HepG2 (cell line): ENCODE results near the gene USP34. TPM values are rescaled to one million over a fixed set of nuclear protein-coding genes. Genes with fewer than 3 reads are reported as not detected.

ENCODE experiments used
- AGO2 ChIP-seq: fragments of 200-400 bp; formaldehyde crosslinking; optimal IDR thresholded peaks from 2 replicates; pipeline ENCODE3; 2017; ENCODE audit warnings: mild to moderate bottlenecking, low read depth, low read length, moderate library complexity
- CBFB ChIP-seq: sonication (generic); formaldehyde crosslinking; IDR thresholded peaks from 2 replicates; pipeline ENCODE4 v1.4.0; 2020; ENCODE audit warnings: missing genetic modification reagents
- CEBPG ChIP-seq: IDR thresholded peaks from 2 replicates; pipeline ENCODE4 v1.6.1; 2016
- CENPT ChIP-seq: sonication (generic); formaldehyde crosslinking; IDR thresholded peaks from 2 replicates; pipeline ENCODE4 v1.8.0; 2022; ENCODE audit warnings: low read depth, mild to moderate bottlenecking, moderate library complexity, missing genetic modification reagents
- GTF3A ChIP-seq: sonication (generic); formaldehyde crosslinking; conservative IDR thresholded peaks from 2 replicates; pipeline ENCODE4 v1.4.0; 2020; ENCODE audit warnings: mild to moderate bottlenecking, missing genetic modification reagents
- HMG20A ChIP-seq: IDR thresholded peaks from 2 replicates; pipeline ENCODE4 v1.6.1; 2016; ENCODE audit warnings: borderline replicate concordance
- HMGA1 ChIP-seq: sonication (generic); formaldehyde crosslinking; conservative IDR thresholded peaks from 2 replicates; pipeline ENCODE4 v1.4.0; 2020; ENCODE audit warnings: missing genetic modification reagents
- HNF1B ChIP-seq: sonication (generic); formaldehyde crosslinking; IDR thresholded peaks from 2 replicates; pipeline ENCODE4 v1.5.1; 2020; ENCODE audit warnings: mild to moderate bottlenecking, moderate library complexity, missing genetic modification reagents
- KDM1A ChIP-seq: IDR thresholded peaks from 2 replicates; pipeline ENCODE4 v1.6.1; 2016; ENCODE audit warnings: missing compliant biosample characterization
- MED1 ChIP-seq: sonication (generic); formaldehyde crosslinking; IDR thresholded peaks from 2 replicates; pipeline ENCODE4 v1.4.0; 2020; ENCODE audit warnings: missing genetic modification reagents
- NFAT5 ChIP-seq: sonication (generic); formaldehyde crosslinking; IDR thresholded peaks from 2 replicates; pipeline ENCODE4 v1.4.0; 2020; ENCODE audit warnings: missing genetic modification reagents
- NKX3-1 ChIP-seq: sonication (generic); formaldehyde crosslinking; IDR thresholded peaks from 2 replicates; pipeline ENCODE4 v1.5.0; 2020; ENCODE audit warnings: missing genetic modification reagents
- NR3C1 ChIP-seq: sonication (generic); formaldehyde crosslinking; IDR thresholded peaks from 2 replicates; pipeline ENCODE4 v1.4.0; 2020; ENCODE audit warnings: missing genetic modification reagents
- NRL ChIP-seq: sonication (generic); formaldehyde crosslinking; IDR thresholded peaks from 2 replicates; pipeline ENCODE4 v1.5.0; 2020; ENCODE audit warnings: missing genetic modification reagents, mild to moderate bottlenecking, moderate library complexity, borderline replicate concordance
- RFX1 ChIP-seq: fragments of 450-650 bp; IDR thresholded peaks from 2 replicates; pipeline ENCODE4 v1.6.1; 2017
- SETDB1 ChIP-seq: sonication (generic); formaldehyde crosslinking; IDR thresholded peaks from 2 replicates; pipeline ENCODE4 v1.5.1; 2020; ENCODE audit warnings: missing genetic modification reagents, mild to moderate bottlenecking, borderline replicate concordance
- SIN3B ChIP-seq: fragments of 150-350 bp; IDR thresholded peaks from 2 replicates; pipeline ENCODE4 v1.6.1; 2014; ENCODE audit warnings: low read length
- TEAD2 ChIP-seq: sonication (generic); formaldehyde crosslinking; IDR thresholded peaks from 2 replicates; pipeline ENCODE4 v1.9.0; 2021; ENCODE audit warnings: missing genetic modification reagents
- U2AF2 ChIP-seq: fragments of 200-400 bp; formaldehyde crosslinking; IDR thresholded peaks from 2 replicates; pipeline ENCODE4 v1.6.1; 2017; ENCODE audit warnings: low read depth, mild to moderate bottlenecking, low read length
- ZFAT ChIP-seq: sonication (generic); formaldehyde crosslinking; conservative IDR thresholded peaks from 2 replicates; pipeline ENCODE4 v1.8.1; 2023; ENCODE audit warnings: missing genetic modification reagents, inconsistent platforms
- ZNF30 ChIP-seq: sonication (generic); formaldehyde crosslinking; IDR thresholded peaks from 2 replicates; pipeline ENCODE4 v1.5.0; 2020; ENCODE audit warnings: mild to moderate bottlenecking, missing genetic modification reagents
- ZNF33B ChIP-seq: sonication (generic); formaldehyde crosslinking; IDR thresholded peaks from 2 replicates; pipeline ENCODE4 v1.5.1; 2020; ENCODE audit warnings: mild to moderate bottlenecking, missing genetic modification reagents
- ZNF350 ChIP-seq: sonication (generic); formaldehyde crosslinking; IDR thresholded peaks from 2 replicates; pipeline ENCODE4 v1.4.0; 2020; ENCODE audit warnings: mild to moderate bottlenecking, low read depth, missing genetic modification reagents, borderline replicate concordance
- ZNF441 ChIP-seq: sonication (generic); formaldehyde crosslinking; IDR thresholded peaks from 2 replicates; pipeline ENCODE4 v1.7.0; 2021; ENCODE audit warnings: missing genetic modification reagents, borderline replicate concordance
- ZNF451 ChIP-seq: sonication (generic); formaldehyde crosslinking; IDR thresholded peaks from 2 replicates; pipeline ENCODE4 v1.5.0; 2020; ENCODE audit warnings: mild to moderate bottlenecking, missing genetic modification reagents
- ZNF629 ChIP-seq: sonication (generic); formaldehyde crosslinking; conservative IDR thresholded peaks from 2 replicates; pipeline ENCODE4 v1.5.0; 2020; ENCODE audit warnings: missing genetic modification reagents
- ZNF780A ChIP-seq: sonication (generic); formaldehyde crosslinking; IDR thresholded peaks from 2 replicates; pipeline ENCODE4 v1.8.0; 2022; ENCODE audit warnings: mild to moderate bottlenecking, missing genetic modification reagents, moderate library complexity
- ZNF839 ChIP-seq: sonication (generic); formaldehyde crosslinking; IDR thresholded peaks from 2 replicates; pipeline ENCODE4 v1.4.0; 2020; ENCODE audit warnings: missing genetic modification reagents, mild to moderate bottlenecking, borderline replicate concordance
- polyA plus RNA-seq, 8 experiments: library from polyadenylated mRNA; depleted of rRNA in 3 of 8; stranded (reverse) in 7 of 8; unstranded in 1 of 8; fragments of >200 nt; fragmentation: Illumina TruSeq in 4 of 8; extraction: Trizol in 4 of 8; gene quantifications; 2 replicates each; pipeline versions ENCODE4 v1.2.1 to v1.2.3, GENCODE V29; 2011 to 2016; ENCODE audit warnings: low read depth in 4 of 8, missing spikeins in 1 of 8, mixed read lengths in 1 of 8; ENCODE audit not compliant: insufficient read depth in 1 of 8
- total RNA-seq, 5 experiments: library from RNA; depleted of rRNA; stranded (reverse); fragments of >200 nt; fragmentation: Illumina TruSeq; extraction: Trizol; gene quantifications; 2 replicates each; pipeline ENCODE4 v1.2.3, GENCODE V29; 2016; ENCODE audit warnings: low read depth in 1 of 5

Gene USP34
- total and polyA plus RNA-seq, 2 of the 13 experiments (the other 11 are each of a cell fraction or from before 2014, with no cell fraction given) = 99.2 to 100 TPM

GRCh38 chr2:61144697-61145268 is 326.1 kb downstream of the USP34 start (continued):
- no peak for TF ChIP-seq GTF3A (CRISPR knock-in tag)
- peak; percentile 78; the same call in 1 of the 2 replicates for TF ChIP-seq ZNF441
- no peak for TF ChIP-seq NR3C1
- peak; percentile 63; the same call in 1 of the 2 replicates for TF ChIP-seq NFAT5 (CRISPR knock-in tag)
- 0 out of 2 replicates have a peak, but pooled peaks have one; percentile 37 for TF ChIP-seq MED1 (CRISPR knock-in tag)
- no peak for TF ChIP-seq ZNF629 (CRISPR knock-in tag)
- no peak for TF ChIP-seq HMG20A (CRISPR knock-in tag)
- TF ChIP-seq CBFB (CRISPR knock-in tag) = no peak
- no peak for TF ChIP-seq U2AF2
- no peak for TF ChIP-seq CEBPG
- no peak for TF ChIP-seq AGO2
- no peak for TF ChIP-seq RFX1
- no peak for TF ChIP-seq ZNF30 (CRISPR knock-in tag)
- 0 out of 2 replicates have a peak, but pooled peaks have one; percentile 55 for TF ChIP-seq NRL (CRISPR knock-in tag)
- TF ChIP-seq ZNF839 = no peak
- no peak for TF ChIP-seq ZNF780A (CRISPR knock-in tag)
- no peak for TF ChIP-seq ZNF451
- TF ChIP-seq ZFAT (CRISPR knock-in tag) = no peak
- TF ChIP-seq ZNF350 (CRISPR knock-in tag) = no peak
- TF ChIP-seq TEAD2 (CRISPR knock-in tag) = no peak
- no peak for TF ChIP-seq KDM1A (CRISPR knock-in tag)
- TF ChIP-seq ZNF33B (CRISPR knock-in tag) = peak; percentile 87; the same call in 1 of the 2 replicates
- no peak for TF ChIP-seq SETDB1 (CRISPR knock-in tag)
- no peak for TF ChIP-seq CENPT
- no peak for TF ChIP-seq HMGA1 (CRISPR knock-in tag)
- TF ChIP-seq SIN3B = no peak
- TF ChIP-seq NKX3-1 = peak; percentile 81; the same call in 1 of the 2 replicates
- peak; percentile 76; the same call in 1 of the 2 replicates for TF ChIP-seq HNF1B (CRISPR knock-in tag)
